Activated B cell treated with CpG ODN at 0.5 μM for 24 hours (primary cell): ENCODE results near the gene TJP2. TPM values are rescaled to one million over a fixed set of nuclear protein-coding genes. Genes with fewer than 3 reads are reported as not detected.

ENCODE experiments used
- ATAC-seq: fragments of 200-7000 bp; cut with Tn5 transposase; one replicate; pipeline ENCODE4 v1.10.0; 2021; ENCODE audit warnings: low read depth, mild to moderate bottlenecking, moderate library complexity
- CTCF ChIA-PET: fragments of 350-600 bp; sonication (Branson Sonifier 250); formaldehyde crosslinking; loops from one replicate; lab custom pipeline; 2021; ENCODE audit warnings: antibody characterized with exemption; lab: Charles Lee
- POLR2A ChIA-PET: fragments of 350-600 bp; sonication (Branson Sonifier 250); formaldehyde crosslinking; loops from one replicate; lab custom pipeline; 2021; ENCODE audit warnings: antibody characterized with exemption; lab: Charles Lee
- DNase-seq: peaks from one replicate; pipeline ENCODE4 v3.0.0; 2022
- H3K27ac Mint-ChIP-seq: one replicate; pipeline ENCODE4 v1.8.0; 2020; ENCODE audit warnings: mixed read lengths
- H3K27me3 Mint-ChIP-seq: one replicate; pipeline ENCODE4 v1.8.0; 2021; ENCODE audit warnings: mixed read lengths
- H3K36me3 Mint-ChIP-seq: one replicate; pipeline ENCODE4 v1.8.0; 2021; ENCODE audit warnings: low read depth, mixed read lengths
- H3K4me1 Mint-ChIP-seq: one replicate; pipeline ENCODE4 v1.8.0; 2021; ENCODE audit warnings: mixed read lengths
- H3K4me3 Mint-ChIP-seq: one replicate; pipeline ENCODE4 v1.8.0; 2020; ENCODE audit warnings: mild to moderate bottlenecking, mixed read lengths
- H3K9me3 Mint-ChIP-seq: one replicate; pipeline ENCODE4 v1.8.0; 2020; ENCODE audit warnings: mixed read lengths
- intact Hi-C: fragments of 100-400 bp; cut with micrococcal nuclease; formaldehyde crosslinking; loops from one replicate; pipeline ENCODE4 v1.15.1; 2024
- total RNA-seq: library from RNA; stranded (reverse); gene quantifications from 2 replicates; pipeline ENCODE4 v1.2.3, GENCODE V29; 2022
- TF ChIP-seq, protein P1 (sequence below): fragments of 200-600 bp; IDR thresholded peaks from one replicate; pipeline ENCODE4 v1.8.0; 2022; ENCODE audit warnings: antibody characterized with exemption, mild to moderate bottlenecking

Gene TJP2
- total RNA-seq, 1 donor from 2014 or later, result 4.7 TPM

GRCh38 chr9:69236188-69236587, 62.1 kb downstream of the TJP2 start:
- Mint-ChIP-seq H3K27ac (no peak overlapping the region), H3K4me1 (no peaks in the 10 kb centered on the region), H3K27me3 (no peaks in the 10 kb centered on the region), H3K36me3 (no peaks in the 10 kb centered on the region), H3K4me3 (no peak overlapping the region), H3K9me3 (no peaks in the 10 kb centered on the region)
- ChIA-PET CTCF (no interaction called here), POLR2A (no interaction called here)
- no peak for DNase-seq
- TF ChIP-seq, protein P1, sequence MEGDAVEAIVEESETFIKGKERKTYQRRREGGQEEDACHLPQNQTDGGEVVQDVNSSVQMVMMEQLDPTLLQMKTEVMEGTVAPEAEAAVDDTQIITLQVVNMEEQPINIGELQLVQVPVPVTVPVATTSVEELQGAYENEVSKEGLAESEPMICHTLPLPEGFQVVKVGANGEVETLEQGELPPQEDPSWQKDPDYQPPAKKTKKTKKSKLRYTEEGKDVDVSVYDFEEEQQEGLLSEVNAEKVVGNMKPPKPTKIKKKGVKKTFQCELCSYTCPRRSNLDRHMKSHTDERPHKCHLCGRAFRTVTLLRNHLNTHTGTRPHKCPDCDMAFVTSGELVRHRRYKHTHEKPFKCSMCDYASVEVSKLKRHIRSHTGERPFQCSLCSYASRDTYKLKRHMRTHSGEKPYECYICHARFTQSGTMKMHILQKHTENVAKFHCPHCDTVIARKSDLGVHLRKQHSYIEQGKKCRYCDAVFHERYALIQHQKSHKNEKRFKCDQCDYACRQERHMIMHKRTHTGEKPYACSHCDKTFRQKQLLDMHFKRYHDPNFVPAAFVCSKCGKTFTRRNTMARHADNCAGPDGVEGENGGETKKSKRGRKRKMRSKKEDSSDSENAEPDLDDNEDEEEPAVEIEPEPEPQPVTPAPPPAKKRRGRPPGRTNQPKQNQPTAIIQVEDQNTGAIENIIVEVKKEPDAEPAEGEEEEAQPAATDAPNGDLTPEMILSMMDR, result no peak
- intact Hi-C loops, result no loop called here
- ATAC-seq, result no peak

DNA sequence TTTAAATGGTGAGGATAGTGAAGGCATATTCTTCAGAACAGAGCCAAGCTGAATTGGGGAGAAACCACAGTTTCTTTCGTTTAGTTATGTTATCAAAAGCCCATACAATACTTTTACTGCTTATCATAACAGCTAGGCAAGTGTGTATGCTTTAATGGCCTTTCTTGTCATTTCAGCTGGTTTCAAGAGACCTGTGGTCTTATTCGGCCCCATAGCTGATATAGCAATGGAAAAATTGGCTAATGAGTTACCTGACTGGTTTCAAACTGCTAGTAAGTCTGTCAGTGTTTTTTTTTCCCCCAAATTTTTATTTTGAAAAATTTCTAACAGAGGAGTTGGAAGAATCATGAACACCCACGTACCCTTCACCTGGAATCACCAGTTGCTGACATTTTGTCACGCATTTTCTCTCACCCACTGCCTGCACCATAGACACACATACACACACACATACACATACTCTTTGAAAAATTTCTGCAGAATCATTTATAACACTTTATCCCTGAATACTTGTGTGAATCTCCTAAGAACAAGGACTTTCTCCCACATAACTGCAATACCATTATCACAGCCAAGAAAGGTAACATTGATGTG, 63.7 kb downstream of the TJP2 start:
- ChIA-PET CTCF (no interaction called here), POLR2A (no interaction called here)
- Mint-ChIP-seq H3K36me3 (no peaks in the 10 kb centered on the region), H3K27me3 (no peaks in the 10 kb centered on the region), H3K9me3 (no peaks in the 10 kb centered on the region), H3K27ac (no peak overlapping the region), H3K4me1 (no peaks in the 10 kb centered on the region), H3K4me3 (no peak overlapping the region)
- TF ChIP-seq, protein P1, result no peak
- intact Hi-C loops, result no loop called here
- ATAC-seq, result no peak
- DNase-seq, result no peak

DNA sequence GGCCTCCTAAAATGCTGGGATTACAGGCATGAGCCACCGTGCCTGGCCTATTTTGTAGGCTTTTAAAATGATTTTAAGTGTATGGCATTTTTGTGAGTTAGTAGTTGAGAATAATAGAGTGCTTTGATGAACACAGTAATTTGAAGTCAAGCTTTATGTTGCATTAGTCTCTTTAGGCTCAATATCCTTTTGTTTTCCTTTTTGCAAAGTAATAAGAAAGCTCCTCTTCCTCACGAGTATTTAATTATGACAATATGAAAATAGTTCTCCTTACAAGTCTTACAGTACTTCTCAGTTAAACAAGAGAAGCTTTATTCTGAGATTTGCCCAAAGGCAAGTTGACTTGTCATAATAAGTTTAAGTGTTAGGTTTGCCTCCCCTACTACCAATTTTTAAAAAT, 69.0 kb downstream of the TJP2 start:
- ATAC-seq (no peak), DNase-seq (no peak)
- Mint-ChIP-seq H3K4me3 (no peak overlapping the region), H3K27ac (no peak overlapping the region), H3K9me3 (peaks cover 4% of the 10 kb centered on the region), H3K4me1 (no peaks in the 10 kb centered on the region), H3K27me3 (no peaks in the 10 kb centered on the region), H3K36me3 (no peaks in the 10 kb centered on the region)
- intact Hi-C loops, result no loop called here
- ChIA-PET POLR2A (no interaction called here), CTCF (no interaction called here)
- TF ChIP-seq, protein P1, result no peak

GRCh38 chr9:69246629-69247028, 72.6 kb downstream of the TJP2 start:
- TF ChIP-seq, protein P1, result no peak
- DNase-seq, result no peak
- ATAC-seq, result no peak
- Mint-ChIP-seq H3K36me3 (no peaks in the 10 kb centered on the region), H3K27ac (no peak overlapping the region), H3K4me1 (no peaks in the 10 kb centered on the region), H3K9me3 (peaks cover 4% of the 10 kb centered on the region), H3K27me3 (no peaks in the 10 kb centered on the region), H3K4me3 (no peak overlapping the region)
- ChIA-PET POLR2A (no interaction called here), CTCF (no interaction called here)
- intact Hi-C loops, result no loop called here

DNA sequence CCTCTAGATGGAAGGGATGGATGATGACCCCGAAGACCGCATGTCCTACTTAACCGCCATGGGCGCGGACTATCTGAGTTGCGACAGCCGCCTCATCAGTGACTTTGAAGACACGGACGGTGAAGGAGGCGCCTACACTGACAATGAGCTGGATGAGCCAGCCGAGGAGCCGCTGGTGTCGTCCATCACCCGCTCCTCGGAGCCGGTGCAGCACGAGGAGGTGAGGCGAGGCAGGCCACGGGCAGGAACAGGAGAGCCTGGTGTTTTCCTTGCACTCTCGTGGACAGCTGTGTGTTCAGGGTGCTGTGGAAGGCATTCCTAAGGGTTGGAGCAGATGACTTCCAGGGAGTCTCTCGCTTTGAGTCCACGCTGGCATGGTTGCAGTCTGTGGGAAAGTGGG, 73.9 kb downstream of the TJP2 start:
- no peak overlapping the region for H3K4me3 Mint-ChIP-seq
- H3K36me3 Mint-ChIP-seq, result no peaks in the 10 kb centered on the region
- ChIA-PET POLR2A (no interaction called here), CTCF (no interaction called here)
- H3K27ac Mint-ChIP-seq, result no peak overlapping the region
- intact Hi-C loops, result no loop called here
- TF ChIP-seq, protein P1, result no peak
- no peaks in the 10 kb centered on the region for H3K27me3 Mint-ChIP-seq
- H3K9me3 Mint-ChIP-seq, result peaks cover 4% of the 10 kb centered on the region
- H3K4me1 Mint-ChIP-seq, result no peaks in the 10 kb centered on the region
- no peak for ATAC-seq
- DNase-seq, result no peak
